ENCODE data around the gene STARD13.
"Not testable (repeated sequence)": the region's sequence is repeated elsewhere in the genome, so short reads cannot be mapped to it uniquely, and the experiment has no call there.

STARD13 gene

GRCh38 chr13:33169273-33169980 is 116.1 kb downstream of the STARD13 start:
- DNase-seq = no peak

GRCh38 chr13:33168321-33168960 is 117.1 kb downstream of the STARD13 start:
- DNase-seq = no peak

- no peak for DNase-seq
Observed at GRCh38 chr13:33167491-33167890, 118.1 kb downstream of the STARD13 start.

GRCh38 chr13:33165787-33166186 is 119.8 kb downstream of the STARD13 start:
- DNase-seq = no peak

- no peak for DNase-seq
Observed at GRCh38 chr13:33164331-33164730, 121.2 kb downstream of the STARD13 start.

GRCh38 chr13:33162725-33163124 is 122.8 kb downstream of the STARD13 start:
- not testable (repeated sequence) for DNase-seq

GRCh38 chr13:33158816-33159215 is 126.7 kb downstream of the STARD13 start:
- no peak for DNase-seq

GRCh38 chr13:33158271-33158670 is 127.3 kb downstream of the STARD13 start:
- DNase-seq = no peak

- DNase-seq = no peak
Observed at GRCh38 chr13:33154911-33155310, 130.6 kb downstream of the STARD13 start.

- no peak for DNase-seq
Observed at GRCh38 chr13:33153421-33154404, 131.8 kb downstream of the STARD13 start.

- no peak for DNase-seq
Observed at GRCh38 chr13:33152389-33152788, 133.2 kb downstream of the STARD13 start.

GRCh38 chr13:33150662-33151061 is 134.9 kb downstream of the STARD13 start:
- DNase-seq = no peak

GRCh38 chr13:33150126-33150525 is 135.4 kb downstream of the STARD13 start:
- DNase-seq = no peak

- no peak for DNase-seq
Observed at GRCh38 chr13:33147832-33148231, 137.7 kb downstream of the STARD13 start.

GRCh38 chr13:33146843-33147611 is 138.5 kb downstream of the STARD13 start:
- no peak for DNase-seq

- no peak for DNase-seq
Observed at GRCh38 chr13:33145667-33146066, 139.9 kb downstream of the STARD13 start.

GRCh38 chr13:33144358-33144784 is 141.2 kb downstream of the STARD13 start:
- no peak for DNase-seq

GRCh38 chr13:33139780-33140535 is 145.6 kb downstream of the STARD13 start:
- DNase-seq = no peak

- DNase-seq = no peak
Observed at GRCh38 chr13:33139184-33139583, 146.4 kb downstream of the STARD13 start.

GRCh38 chr13:33138441-33138840 is 147.1 kb downstream of the STARD13 start:
- no peak for DNase-seq

- DNase-seq = no peak
Observed at GRCh38 chr13:33137721-33138120, 147.8 kb downstream of the STARD13 start.

GRCh38 chr13:33135097-33135496 is 150.5 kb downstream of the STARD13 start:
- DNase-seq = no peak

All from NCI-H2081 treated with DMSO at 0.1 percent for 48 hours (cell line).